Body of pancreas (tissue), 4 donors: ENCODE data around the gene NPHP4. TPM values are rescaled to one million over a fixed set of nuclear protein-coding genes. Genes with fewer than 3 reads are reported as not detected.

Source experiments
- ATAC-seq: fragments of 150-250 bp; one replicate; pipeline ENCODE4 v1.9.1; 2016
- DNase-seq, 4 donors: peaks; one replicate each; pipeline ENCODE4 v3.0.0-alpha.2; 2019
- H3K27ac ChIP-seq, 4 donors: fragments of 200-600 bp; sonication (generic); 1 replicate in 3 of 4; 2 replicates in 1 of 4; pipeline versions ENCODE4 v1.5.1 to v1.6.1; 2016 to 2019; ENCODE audit warnings: mild to moderate bottlenecking in 1 of 4, mixed read lengths in 1 of 4, moderate library complexity in 1 of 4
- H3K27me3 ChIP-seq, 2 donors: fragments of 200-600 bp; sonication (generic); one replicate each; pipeline ENCODE4 v1.6.0; 2016; ENCODE audit warnings: mild to moderate bottlenecking in 1 of 2
- H3K36me3 ChIP-seq, 2 donors: fragments of 200-600 bp; sonication (generic); replicated peaks in 1 of 2; 2 replicates each; pipeline ENCODE4 v1.5.1; 2016; ENCODE audit warnings: low read depth in 2 of 2; ENCODE audit not compliant: insufficient read depth in 1 of 2
- H3K4me1 ChIP-seq: fragments of 200-600 bp; sonication (generic); one replicate; pipeline ENCODE4 v1.6.0; 2016
- H3K4me3 ChIP-seq, 2 donors: fragments of 200-600 bp; sonication (generic); 1 replicate in 1 of 2; 2 replicates in 1 of 2; pipeline ENCODE4 v1.5.1; 2016 to 2019
- H3K9me3 ChIP-seq, 3 donors: fragments of 200-600 bp; sonication (generic); 1 replicate in 2 of 3; 2 replicates in 1 of 3; pipeline ENCODE4 v1.5.1; 2016
- POLR2A ChIP-seq, 3 donors: fragments of 450-650 bp; IDR thresholded peaks; one replicate each; pipeline ENCODE4 v1.6.1; 2016; ENCODE audit warnings: antibody characterized with exemption in 3 of 3, mild to moderate bottlenecking in 2 of 3
- WGBS, 2 donors: methylation state at CpG; one replicate each; pipeline ENCODE4 v1.1.5; 2017; 5-methylcytosine and 5-hydroxymethylcytosine counted together
- intact Hi-C: fragments of 100-400 bp; cut with DNase I; formaldehyde crosslinking; loops from one replicate; pipeline ENCODE4 v1.15.1; 2023
- total RNA-seq, 2 donors: library from RNA; depleted of rRNA; stranded (reverse); fragments of >200 nt; gene quantifications; one replicate each; pipeline ENCODE4 v1.1.0, GENCODE V29; 2016
- TF ChIP-seq, protein P1 (sequence below), 7 experiments: fragments of 450-650 bp in 4 of 7; fragments of 200-600 bp in 3 of 7; sonication (generic) in 3 of 7; IDR thresholded peaks; one replicate each; pipeline ENCODE4 v1.5.1; 2016 to 2019; ENCODE audit warnings: antibody characterized with exemption in 7 of 7

Gene NPHP4
- total RNA-seq, 2 donors from 2014 or later = 10.4 to 48.5 TPM

DNA sequence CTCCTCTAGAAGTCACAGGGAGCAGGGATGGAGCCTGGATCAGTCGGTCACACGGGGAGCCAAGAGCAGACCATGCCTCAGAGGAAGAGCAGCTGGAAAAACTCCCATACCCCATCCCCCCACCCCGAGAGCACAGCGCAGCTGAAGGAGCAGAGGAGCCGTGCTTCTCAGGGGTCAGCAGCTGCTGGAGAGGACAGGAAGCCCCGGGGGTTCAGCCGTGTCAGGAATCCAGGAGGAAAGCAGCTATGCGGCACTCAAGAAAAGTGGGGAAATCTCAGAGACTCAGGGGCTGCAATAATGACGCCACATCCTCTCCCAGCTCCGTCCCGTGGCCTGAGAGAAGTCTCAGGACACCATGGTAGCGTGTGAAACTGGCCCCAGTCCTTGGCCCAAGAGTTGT, 102.3 kb downstream of the NPHP4 start:
- no peaks in the 10 kb centered on the region for H3K36me3 ChIP-seq
- no peaks in the 10 kb centered on the region for H3K27me3 ChIP-seq
- no peak overlapping the region for H3K4me3 ChIP-seq
- WGBS, 2 donors = 70 to 81% methylated on average over 11 to 12 of the region's 12 CpGs
- no peak for TF ChIP-seq POLR2A (IDR thresholded peaks at IDR 0.05)
- TF ChIP-seq, protein P1, sequence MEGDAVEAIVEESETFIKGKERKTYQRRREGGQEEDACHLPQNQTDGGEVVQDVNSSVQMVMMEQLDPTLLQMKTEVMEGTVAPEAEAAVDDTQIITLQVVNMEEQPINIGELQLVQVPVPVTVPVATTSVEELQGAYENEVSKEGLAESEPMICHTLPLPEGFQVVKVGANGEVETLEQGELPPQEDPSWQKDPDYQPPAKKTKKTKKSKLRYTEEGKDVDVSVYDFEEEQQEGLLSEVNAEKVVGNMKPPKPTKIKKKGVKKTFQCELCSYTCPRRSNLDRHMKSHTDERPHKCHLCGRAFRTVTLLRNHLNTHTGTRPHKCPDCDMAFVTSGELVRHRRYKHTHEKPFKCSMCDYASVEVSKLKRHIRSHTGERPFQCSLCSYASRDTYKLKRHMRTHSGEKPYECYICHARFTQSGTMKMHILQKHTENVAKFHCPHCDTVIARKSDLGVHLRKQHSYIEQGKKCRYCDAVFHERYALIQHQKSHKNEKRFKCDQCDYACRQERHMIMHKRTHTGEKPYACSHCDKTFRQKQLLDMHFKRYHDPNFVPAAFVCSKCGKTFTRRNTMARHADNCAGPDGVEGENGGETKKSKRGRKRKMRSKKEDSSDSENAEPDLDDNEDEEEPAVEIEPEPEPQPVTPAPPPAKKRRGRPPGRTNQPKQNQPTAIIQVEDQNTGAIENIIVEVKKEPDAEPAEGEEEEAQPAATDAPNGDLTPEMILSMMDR (IDR thresholded peaks at IDR 0.05) = no peak
- no peak overlapping the region for H3K27ac ChIP-seq
- H3K4me1 ChIP-seq = no peaks in the 10 kb centered on the region
- H3K9me3 ChIP-seq = no peaks in the 10 kb centered on the region
- ATAC-seq (no peak), DNase-seq (no peak)
- intact Hi-C loops = no loop called here

DNA sequence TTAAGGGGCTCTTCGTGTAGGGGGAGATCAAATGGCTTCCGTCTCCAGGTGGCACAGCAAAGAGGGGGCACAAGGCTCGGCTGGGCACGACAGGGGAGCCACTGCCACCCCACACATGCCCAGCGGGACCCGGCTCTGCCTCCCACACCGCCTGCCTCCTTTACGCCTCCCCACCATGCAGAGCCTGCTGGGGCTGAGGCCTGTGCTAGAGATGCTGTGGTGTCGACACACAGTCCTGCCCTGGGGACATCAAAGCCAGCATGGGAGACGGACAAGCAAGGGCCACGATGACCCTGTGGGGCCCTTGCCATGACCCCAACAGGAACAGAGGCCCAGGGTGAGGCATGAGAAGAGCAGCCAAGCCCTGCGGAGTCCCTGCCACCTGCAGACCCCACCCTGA, 102.8 kb downstream of the NPHP4 start:
- no peak for ATAC-seq
- TF ChIP-seq POLR2A (IDR thresholded peaks at IDR 0.05) = no peak
- TF ChIP-seq, protein P1 (IDR thresholded peaks at IDR 0.05) = no peak
- no peaks in the 10 kb centered on the region for H3K4me1 ChIP-seq
- no peaks in the 10 kb centered on the region for H3K9me3 ChIP-seq
- no peaks in the 10 kb centered on the region for H3K27me3 ChIP-seq
- WGBS, 2 donors = 78 to 85% methylated on average over 11 to 12 of the region's 12 CpGs
- no peaks in the 10 kb centered on the region for H3K36me3 ChIP-seq
- H3K27ac ChIP-seq = no peak overlapping the region
- intact Hi-C loops = no loop called here
- DNase-seq = no peak
- H3K4me3 ChIP-seq = no peak overlapping the region

DNA sequence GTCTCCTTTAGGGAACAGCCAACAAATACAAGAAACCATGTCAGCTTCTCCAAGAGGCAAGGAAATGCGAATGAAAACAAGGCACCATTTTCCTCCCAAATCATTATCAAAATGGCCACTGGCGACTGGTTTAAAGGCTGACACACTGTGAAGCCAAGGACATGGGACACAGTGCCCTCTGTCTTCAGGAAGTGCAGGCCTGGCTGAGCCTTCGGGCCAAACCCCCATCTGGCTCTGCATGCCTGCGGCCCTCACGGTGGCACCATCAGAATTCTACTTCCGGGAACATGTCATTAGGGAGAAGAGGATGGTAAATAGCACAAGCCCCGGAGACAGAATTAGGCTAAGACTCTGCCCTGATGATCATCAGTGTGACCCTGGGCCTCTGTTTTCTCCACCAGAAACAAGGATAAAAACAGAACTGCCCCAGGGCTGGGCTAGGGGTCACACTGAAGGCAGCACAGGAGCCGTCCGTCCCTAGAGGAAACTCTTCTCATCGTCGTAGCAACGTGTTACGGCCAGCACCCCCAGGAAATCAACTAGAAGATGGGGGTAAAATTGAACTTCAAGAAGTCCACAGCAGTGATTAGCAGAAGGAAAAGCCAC, 103.5 kb downstream of the NPHP4 start:
- intact Hi-C loops = no loop called here
- no peak for TF ChIP-seq POLR2A (IDR thresholded peaks at IDR 0.05)
- TF ChIP-seq, protein P1 (IDR thresholded peaks at IDR 0.05) = no peak
- Histone ChIP-seq H3K9me3 (no peaks in the 10 kb centered on the region), H3K27me3 (no peaks in the 10 kb centered on the region), H3K4me3 (no peak overlapping the region), H3K36me3 (no peaks in the 10 kb centered on the region), H3K4me1 (no peaks in the 10 kb centered on the region), H3K27ac (no peak overlapping the region)
- no peak for DNase-seq
- 75 to 92% methylated on average over 13 of the region's 13 CpGs for WGBS, 2 donors
- ATAC-seq = no peak

GRCh38 chr1:5887971-5888361, 104.3 kb downstream of the NPHP4 start:
- H3K4me1 ChIP-seq = no peaks in the 10 kb centered on the region
- TF ChIP-seq, protein P1 (IDR thresholded peaks at IDR 0.05) = no peak
- no peak for TF ChIP-seq POLR2A (IDR thresholded peaks at IDR 0.05)
- no peak overlapping the region for H3K4me3 ChIP-seq
- 83 to 87% methylated on average over 8 to 10 of the region's 15 CpGs for WGBS, 2 donors
- no peak overlapping the region for H3K27ac ChIP-seq
- DNase-seq (no peak), ATAC-seq (no peak)
- no peaks in the 10 kb centered on the region for H3K9me3 ChIP-seq
- H3K36me3 ChIP-seq = no peaks in the 10 kb centered on the region
- no peaks in the 10 kb centered on the region for H3K27me3 ChIP-seq
- intact Hi-C loops = no loop called here

- Histone ChIP-seq H3K4me3 (no peak overlapping the region), H3K27ac (no peak overlapping the region), H3K9me3 (no peaks in the 10 kb centered on the region), H3K27me3 (no peaks in the 10 kb centered on the region), H3K36me3 (no peaks in the 10 kb centered on the region), H3K4me1 (no peaks in the 10 kb centered on the region)
- intact Hi-C loops = no loop called here
- TF ChIP-seq POLR2A (IDR thresholded peaks at IDR 0.05) = no peak
- TF ChIP-seq, protein P1 (IDR thresholded peaks at IDR 0.05) = no peak
- WGBS, 2 donors = 90 to 96% methylated on average over 22 to 23 of the region's 23 CpGs
- DNase-seq = no peak
- ATAC-seq = no peak
These were observed 104.8 kb downstream of the NPHP4 start for GRCh38 chr1:5887349-5887970.
